Right kidney (tissue), 9 donors: Measurements from ENCODE around the gene RDH13.
A peak's percentile ranks its signal among the peaks of the same experiment; 100 is the strongest.
"Not testable (repeated sequence)": the region's sequence is repeated elsewhere in the genome, so short reads cannot be mapped to it uniquely, and the experiment has no call there.

Experiments used
- DNase-seq: peaks from one replicate; pipeline ENCODE4 v3.0.0-alpha.2; 2016
- long read RNA-seq, 8 donors: transcript quantifications; one replicate each; lab custom pipeline, GENCODE V29; 2026

The RDH13 gene
- long read RNA-seq, donor 1, transcript RDH13-223 (7 exons, 1,931 nt) = major isoform, 5 of 6 reads
- long read RNA-seq, donor 1, partial matches to known transcripts = 0 of 6 reads
- long read RNA-seq, donor 1, other reads (novel, unspliced or antisense) = 0 of 6 reads
- long read RNA-seq, donor 2, partial matches to known transcripts = 8 of 12 reads
- long read RNA-seq, donor 2, other reads (novel, unspliced or antisense) = 0 of 12 reads
- long read RNA-seq, donor 3, partial matches to known transcripts = 0 of 3 reads
- long read RNA-seq, donor 3, other reads (novel, unspliced or antisense) = 0 of 3 reads
- long read RNA-seq, donor 4, partial matches to known transcripts = 5 of 9 reads
- long read RNA-seq, donor 4, other reads (novel, unspliced or antisense) = 0 of 9 reads
- long read RNA-seq, donor 5, partial matches to known transcripts = 0 of 1 reads
- long read RNA-seq, donor 5, other reads (novel, unspliced or antisense) = 0 of 1 reads
- long read RNA-seq, donor 6, partial matches to known transcripts = 12 of 16 reads
- long read RNA-seq, donor 6, other reads (novel, unspliced or antisense) = 0 of 16 reads
- long read RNA-seq, donor 7, partial matches to known transcripts = 0 of 2 reads
- long read RNA-seq, donor 7, other reads (novel, unspliced or antisense) = 0 of 2 reads
- long read RNA-seq, donor 8, transcript RDH13-223 (7 exons, 1,931 nt) = major isoform, 5 of 34 reads
- long read RNA-seq, donor 8, partial matches to known transcripts = 28 of 34 reads
- long read RNA-seq, donor 8, other reads (novel, unspliced or antisense) = 0 of 34 reads

DNA sequence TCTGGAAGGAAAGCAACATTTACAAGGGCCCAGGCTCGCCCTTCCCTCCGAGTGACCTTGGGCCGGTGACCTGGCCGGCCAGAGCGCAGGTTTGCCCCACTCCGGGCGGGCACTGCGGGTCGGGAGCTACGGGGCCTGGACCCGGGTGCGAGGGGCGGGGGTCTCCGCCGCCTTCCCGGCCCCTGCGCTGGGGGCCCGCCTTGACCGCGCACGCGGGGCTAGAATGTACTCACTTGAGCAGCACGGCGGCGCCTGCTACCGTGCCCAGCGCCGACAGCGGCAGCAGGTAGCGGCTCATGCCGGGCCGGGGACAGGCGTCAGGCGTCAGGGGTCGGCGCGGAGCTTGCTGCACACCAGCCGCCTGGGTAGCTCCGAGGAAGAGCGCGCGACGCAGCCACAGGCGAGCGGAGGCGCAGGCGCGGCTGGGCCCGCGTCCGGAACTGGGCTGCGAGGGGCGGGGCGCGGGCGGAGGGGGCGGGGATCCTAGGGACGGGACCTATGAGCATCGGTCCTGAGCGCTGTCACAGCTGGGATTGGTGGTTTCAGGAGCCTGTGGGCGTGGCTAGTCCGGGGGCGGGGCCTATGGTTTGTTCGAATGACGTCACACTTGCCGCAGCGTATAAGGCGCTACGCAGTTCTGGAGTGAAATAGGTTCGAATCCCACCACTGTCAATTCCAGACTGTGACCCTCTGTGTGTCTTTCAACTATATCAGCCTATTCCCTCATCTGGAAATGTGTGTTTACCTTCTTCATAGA is at the start of gene RDH13:
TSS of gene RDH13 (minus strand) at position 414 of the 757 bp plus-strand sequence. CDS start at position 298, 116 bp downstream.
- peak; percentile 75 for DNase-seq

GRCh38 chr19:55112246-55112776 is 49.4 kb upstream of the RDH13 start:
- DNase-seq = no peak

GRCh38 chr19:55111238-55111831 is 48.4 kb upstream of the RDH13 start:
- DNase-seq = no peak

DNA sequence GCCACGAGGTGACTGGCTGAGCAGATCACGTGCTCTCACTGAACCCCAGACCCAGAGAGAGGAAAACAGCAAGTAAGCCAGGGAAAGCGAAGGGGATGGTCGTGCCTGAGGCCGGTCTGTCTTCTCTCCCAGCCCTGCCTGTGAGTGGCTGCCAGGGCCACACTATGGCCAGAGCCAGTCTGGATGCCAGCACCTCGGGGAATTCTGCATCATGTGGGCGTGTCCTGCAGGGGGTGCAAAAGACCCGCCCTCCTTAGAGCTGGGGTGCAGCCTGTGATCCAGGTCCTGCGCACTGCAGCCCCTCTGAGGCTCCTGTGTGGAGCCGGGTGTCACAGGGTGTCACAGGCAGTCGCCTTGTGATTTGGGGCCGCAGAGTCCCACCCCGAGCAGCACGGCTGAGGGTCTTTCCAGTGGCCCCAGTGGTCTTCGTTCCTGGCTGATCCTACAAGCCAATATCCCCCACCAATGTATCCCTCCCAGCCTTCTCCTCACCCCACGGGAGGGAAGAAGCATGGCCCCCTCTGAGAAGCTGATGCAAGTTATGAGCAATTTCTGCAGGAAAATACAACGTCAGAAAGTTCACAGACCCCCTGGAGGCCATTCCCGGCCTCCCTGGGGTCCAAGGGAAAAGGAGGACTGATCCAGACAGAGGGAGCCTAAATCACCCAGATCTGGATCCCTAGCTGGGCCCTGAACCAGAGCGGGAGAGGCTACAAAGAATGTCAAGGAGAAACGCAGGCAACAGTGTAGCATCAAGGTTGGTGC is 46.8 kb upstream of the RDH13 start:
- no peak for DNase-seq

GRCh38 chr19:55107252-55107651 is 44.3 kb upstream of the RDH13 start:
- not testable (repeated sequence) for DNase-seq

GRCh38 chr19:55106591-55106990 is 43.6 kb upstream of the RDH13 start:
- DNase-seq = no peak

DNA sequence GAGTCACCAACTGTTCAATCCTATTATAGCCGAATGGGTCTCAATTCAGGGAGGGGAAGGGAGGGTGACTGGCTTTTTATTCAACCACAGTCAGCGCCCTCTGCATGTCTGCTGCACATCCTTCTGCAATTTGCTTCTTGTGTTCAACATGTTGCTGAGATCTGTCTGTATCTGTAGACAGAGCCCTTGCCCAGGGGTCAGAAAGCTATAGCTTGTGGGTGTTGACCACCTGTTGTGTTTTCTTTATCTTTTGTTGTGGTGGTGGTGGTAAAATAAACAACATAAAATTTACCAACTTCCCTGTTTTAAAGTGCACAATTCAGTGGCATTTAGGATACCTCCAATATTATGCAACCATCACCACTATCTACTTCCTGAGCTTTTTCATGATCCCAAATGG is 42.3 kb upstream of the RDH13 start:
- no peak for DNase-seq

DNA sequence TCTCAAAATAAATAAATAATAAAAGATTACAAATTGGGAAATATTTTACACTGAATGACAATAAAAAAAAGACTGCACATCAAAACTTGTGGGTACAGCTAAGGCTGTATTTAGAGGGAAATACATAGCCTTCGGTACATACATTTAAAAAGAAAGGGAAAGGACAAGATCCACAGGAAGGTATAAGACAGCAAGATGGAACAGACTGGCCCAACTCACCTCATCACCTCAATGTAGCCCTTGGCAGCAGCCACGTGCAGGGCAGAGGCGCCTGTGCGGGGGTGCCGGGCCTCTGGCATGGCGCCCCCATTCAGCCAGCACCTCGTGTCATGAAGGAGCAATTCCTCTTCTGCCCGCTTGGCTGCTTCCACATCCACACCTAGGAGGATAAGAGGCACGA is 40.2 kb upstream of the RDH13 start:
- no peak for DNase-seq

- no peak for DNase-seq
Measured at GRCh38 chr19:55101261-55101660, 38.3 kb upstream of the RDH13 start.

DNA sequence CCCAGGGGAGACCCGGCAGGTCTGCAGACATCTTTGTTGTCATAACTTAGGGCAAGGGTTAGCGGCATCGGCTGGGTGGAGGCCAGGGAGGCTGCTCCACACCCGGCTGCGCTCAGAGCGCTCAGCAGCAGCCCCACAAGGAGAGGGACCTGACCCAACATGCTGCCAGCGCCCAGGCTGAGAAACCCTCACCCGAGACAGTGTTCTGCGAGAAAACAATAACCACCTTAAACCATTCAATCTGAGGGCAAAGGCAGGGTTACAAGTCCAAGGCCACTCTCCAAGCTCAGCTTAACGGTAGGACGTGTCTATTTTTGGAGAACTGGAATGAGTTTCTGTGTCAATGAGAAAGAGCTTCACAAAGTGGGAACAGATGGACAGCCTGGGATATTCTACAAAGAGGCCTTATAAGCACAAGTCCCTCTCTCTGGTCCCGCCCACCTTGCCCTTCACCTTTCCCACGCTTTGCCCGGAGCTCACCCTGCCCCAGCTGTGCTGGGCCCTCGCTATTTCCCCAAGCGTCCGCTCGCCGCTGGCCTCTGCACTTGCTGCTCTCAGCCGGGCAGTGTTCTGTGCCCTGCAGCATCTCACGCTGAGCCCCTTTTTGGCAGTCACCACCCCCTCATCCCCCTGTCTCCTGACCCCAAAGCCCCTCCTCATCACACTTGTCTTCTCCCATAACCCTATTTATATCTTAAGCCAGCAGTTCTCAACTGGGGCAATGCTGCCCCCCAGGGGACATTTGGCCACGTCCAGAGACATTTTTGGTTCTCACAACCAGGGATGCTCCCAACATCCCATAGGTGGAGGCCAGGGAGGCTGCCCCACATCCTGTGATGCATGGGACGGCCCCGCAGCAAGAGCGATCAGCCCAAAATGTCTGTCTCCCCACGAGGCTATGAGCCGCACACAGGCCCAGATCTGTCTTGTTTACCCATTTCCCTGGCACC is 36.9 kb upstream of the RDH13 start:
- DNase-seq = no peak

- no peak for DNase-seq
Measured at GRCh38 chr19:55098716-55099556, 36.0 kb upstream of the RDH13 start.

- no peak for DNase-seq
Measured at GRCh38 chr19:55097864-55098715, 35.1 kb upstream of the RDH13 start.

DNA sequence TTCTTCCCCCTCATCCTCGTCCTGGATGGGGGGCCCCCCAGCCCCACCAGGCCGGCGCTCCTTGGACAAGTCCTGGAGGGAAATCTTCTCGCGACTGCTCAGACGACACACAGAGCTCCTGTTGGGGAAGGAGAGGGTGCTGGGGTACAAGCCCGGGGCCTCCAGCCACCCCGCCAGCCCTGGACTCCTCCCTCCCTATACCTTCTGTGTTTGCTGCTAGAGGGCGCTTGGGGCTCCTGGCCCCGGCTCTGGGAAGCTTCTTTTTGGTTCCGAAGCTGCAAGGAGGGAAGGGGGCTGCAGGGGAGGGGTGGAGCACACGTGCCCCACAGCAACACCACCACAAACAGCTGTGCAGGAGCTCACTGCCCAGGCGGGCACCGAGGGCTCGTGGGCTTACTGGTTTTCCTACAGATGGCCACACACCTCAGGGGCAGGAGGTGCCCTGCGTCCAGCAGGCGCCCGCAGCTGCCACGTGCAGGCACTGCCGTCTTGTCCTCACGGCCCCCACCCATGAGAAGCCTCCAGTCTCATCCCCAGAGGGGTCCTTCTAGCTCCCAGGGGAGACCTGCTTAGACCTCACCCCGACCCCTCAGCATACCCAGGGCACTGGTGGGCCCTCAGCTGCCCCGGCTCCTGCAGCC is 33.2 kb upstream of the RDH13 start:
- no peak for DNase-seq

DNA sequence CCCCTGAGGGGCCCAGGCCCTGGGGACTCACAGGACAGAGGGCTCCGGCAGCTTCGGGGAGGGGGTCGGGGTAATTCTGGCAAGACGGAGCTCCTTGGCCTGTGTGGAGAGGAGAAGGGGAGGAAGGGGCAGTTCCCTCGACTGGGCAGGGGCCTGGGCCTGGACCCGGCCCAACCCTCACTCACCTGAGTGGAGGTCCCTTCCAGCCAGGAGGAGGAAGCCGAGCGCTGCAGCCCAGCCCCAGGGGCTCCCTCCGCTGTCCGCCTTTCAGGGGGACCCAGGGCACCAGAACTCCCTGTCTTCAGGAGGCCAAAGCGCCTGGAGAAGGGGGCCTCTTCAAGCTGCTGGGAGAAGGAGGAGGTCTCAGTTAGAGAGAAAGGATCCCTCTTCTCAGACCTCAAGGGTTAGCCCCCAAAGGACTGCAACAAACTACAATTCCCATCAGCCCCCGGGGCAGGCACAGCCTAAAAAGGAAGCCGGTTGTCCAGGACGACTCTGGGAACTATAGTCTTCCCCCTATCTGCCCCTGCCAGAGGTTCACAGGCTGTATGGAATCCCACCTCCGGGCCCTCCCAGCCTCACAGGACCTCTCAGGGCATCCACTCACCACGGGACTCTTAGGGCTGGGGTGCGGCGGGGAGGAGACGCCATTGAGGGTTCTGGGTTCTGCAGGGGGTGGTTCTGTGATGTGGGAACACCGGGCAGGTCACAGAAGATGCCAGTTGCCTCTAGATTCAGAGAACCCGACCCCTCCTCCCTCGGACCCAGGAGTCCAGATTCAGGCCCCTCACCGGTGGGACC is 32.5 kb upstream of the RDH13 start:
- no peak for DNase-seq

- no peak for DNase-seq
Measured at GRCh38 chr19:55094456-55095259, 31.7 kb upstream of the RDH13 start.
